ENCODE data around the gene TPCN1. TPM values are rescaled to one million over a fixed set of nuclear protein-coding genes. Genes with fewer than 3 reads are reported as not detected.

The TPCN1 gene
- total RNA-seq, 1 donor from 2014 or later: 34.9 TPM

- DNase-seq (ENCODE audit: low read depth): no peak
- H3K36me3 ChIP-seq (ENCODE audit: control insufficient read depth, insufficient read depth, low read length): no peaks in the 10 kb centered on the region
These were observed 97.8 kb downstream of the TPCN1 start for GRCh38 chr12:113318900-113319628.

DNA sequence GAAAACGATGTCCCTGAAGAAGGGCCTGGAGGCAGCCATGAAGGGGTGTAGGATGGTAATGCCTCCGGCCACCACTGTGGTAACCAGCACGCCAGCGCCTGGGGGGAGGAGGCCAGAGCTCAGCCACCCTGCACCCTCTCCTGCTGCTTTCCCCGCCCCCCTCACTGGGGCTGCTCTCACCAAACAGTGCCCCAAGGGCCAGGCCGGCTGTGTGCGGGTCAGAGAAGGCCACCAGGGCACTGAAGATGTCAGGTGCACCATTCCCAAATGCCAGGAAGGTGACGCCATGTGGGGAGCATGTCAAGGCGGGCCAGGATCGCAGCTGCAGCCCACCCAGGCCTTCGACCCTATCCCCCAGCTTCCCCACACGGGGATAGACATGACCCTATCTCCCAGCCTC, 99.1 kb downstream of the TPCN1 start:
- TF ChIP-seq CTCF (IDR thresholded peaks at IDR 0.05; ENCODE audit: insufficient read depth, low read length, poor library complexity, severe bottlenecking): no peak
- no peak overlapping the region for H3K4me3 ChIP-seq (ENCODE audit: low read depth, low read length)
- H3K27me3 ChIP-seq (ENCODE audit: control insufficient read depth, insufficient read depth, low read length): no peaks in the 10 kb centered on the region
- no peaks in the 10 kb centered on the region for H3K36me3 ChIP-seq (ENCODE audit: control insufficient read depth, insufficient read depth, low read length)
- no peak for DNase-seq (ENCODE audit: low read depth)

More at GRCh38 chr12:113318900-113319628, 97.8 kb downstream of the TPCN1 start:
- H3K4me3 ChIP-seq (ENCODE audit: low read depth, low read length): no peak overlapping the region
- no peaks in the 10 kb centered on the region for H3K27me3 ChIP-seq (ENCODE audit: control insufficient read depth, insufficient read depth, low read length)
- TF ChIP-seq CTCF (IDR thresholded peaks at IDR 0.05; ENCODE audit: insufficient read depth, low read length, poor library complexity, severe bottlenecking): no peak

DNA sequence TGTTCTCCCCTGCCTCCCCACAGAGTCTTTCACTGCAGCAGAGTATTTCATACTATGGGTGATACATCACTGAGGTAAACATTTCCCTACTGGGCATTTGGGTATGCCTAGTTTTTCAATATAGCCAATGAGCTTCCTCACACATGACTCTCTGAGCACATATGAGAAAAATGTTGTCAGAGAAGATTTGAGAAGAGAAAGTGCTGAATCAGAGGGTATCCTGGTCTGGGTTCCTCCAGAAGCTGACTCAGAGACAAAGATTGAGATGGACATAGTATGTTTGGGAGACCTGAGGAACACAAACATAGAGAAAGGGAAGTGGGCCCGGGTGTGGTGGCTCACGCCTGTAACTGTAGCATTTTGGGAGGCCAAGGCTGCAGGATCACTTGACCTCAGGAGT, 101.1 kb downstream of the TPCN1 start:
- Histone ChIP-seq H3K4me3 (ENCODE audit: low read depth, low read length) (no peak overlapping the region), H3K27me3 (ENCODE audit: control insufficient read depth, insufficient read depth, low read length) (no peaks in the 10 kb centered on the region), H3K36me3 (ENCODE audit: control insufficient read depth, insufficient read depth, low read length) (no peaks in the 10 kb centered on the region)
- no peak for DNase-seq (ENCODE audit: low read depth)
- no peak for TF ChIP-seq CTCF (IDR thresholded peaks at IDR 0.05; ENCODE audit: insufficient read depth, low read length, poor library complexity, severe bottlenecking)

- no peak for TF ChIP-seq CTCF (IDR thresholded peaks at IDR 0.05; ENCODE audit: insufficient read depth, low read length, poor library complexity, severe bottlenecking)
- Histone ChIP-seq H3K4me3 (ENCODE audit: low read depth, low read length) (no peak overlapping the region), H3K27me3 (ENCODE audit: control insufficient read depth, insufficient read depth, low read length) (no peaks in the 10 kb centered on the region), H3K36me3 (ENCODE audit: control insufficient read depth, insufficient read depth, low read length) (no peaks in the 10 kb centered on the region)
- no peak for DNase-seq (ENCODE audit: low read depth)
These were observed 104.7 kb downstream of the TPCN1 start for GRCh38 chr12:113325916-113326315.

GRCh38 chr12:113326775-113327395, 105.6 kb downstream of the TPCN1 start:
- H3K27me3 ChIP-seq (ENCODE audit: control insufficient read depth, insufficient read depth, low read length): no peaks in the 10 kb centered on the region
- no peak for TF ChIP-seq CTCF (IDR thresholded peaks at IDR 0.05; ENCODE audit: insufficient read depth, low read length, poor library complexity, severe bottlenecking)

More at GRCh38 chr12:113326775-113327395, 105.6 kb downstream of the TPCN1 start:
- H3K4me3 ChIP-seq (ENCODE audit: low read depth, low read length): no peak overlapping the region
- H3K36me3 ChIP-seq (ENCODE audit: control insufficient read depth, insufficient read depth, low read length): no peaks in the 10 kb centered on the region
- DNase-seq (ENCODE audit: low read depth): no peak
